Measurements from ENCODE around the gene FBXO24.

DNA sequence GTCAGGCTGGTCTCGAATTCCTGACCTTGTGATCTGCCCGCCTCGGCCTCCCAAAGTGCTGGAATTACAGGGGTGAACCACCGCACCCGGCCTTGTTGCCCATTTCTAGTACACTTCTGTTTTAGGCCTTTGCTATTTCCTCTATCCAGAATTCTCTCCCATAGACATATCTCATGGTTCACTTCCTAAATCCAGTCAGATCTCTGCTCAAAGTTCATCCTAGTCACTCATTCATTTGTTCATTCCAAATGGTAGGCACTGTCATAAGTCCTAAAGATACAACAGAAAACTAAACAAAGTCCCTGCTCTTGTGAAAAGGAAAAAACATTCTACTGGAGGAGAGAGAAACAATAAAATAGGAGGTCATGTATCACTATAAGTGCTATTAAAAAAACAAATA, 23.8 kb downstream of the FBXO24 start:
- TF ChIP-seq POLR2A (IDR thresholded peaks at IDR 0.05; ENCODE audit: low read length) (no peak), GATA1 (IDR thresholded peaks at IDR 0.05; ENCODE audit: low read depth, low read length) (no peak)
